Glutamatergic neuron (in vitro differentiated cells): Measurements from ENCODE around the gene MACROD2. TPM values are rescaled to one million over a fixed set of nuclear protein-coding genes. Genes with fewer than 3 reads are reported as not detected.

ENCODE experiments used
- DNase-seq: peaks from one replicate; pipeline ENCODE4 v3.0.0; 2022
- H3K27ac Mint-ChIP-seq: one replicate; pipeline ENCODE4 v1.8.0; 2020; ENCODE audit warnings: mild to moderate bottlenecking, mixed read lengths, inconsistent platforms; ENCODE audit not compliant: unreplicated experiment
- H3K27me3 Mint-ChIP-seq: one replicate; pipeline ENCODE4 v1.8.0; 2020; ENCODE audit warnings: mild to moderate bottlenecking, moderate library complexity, mixed read lengths, inconsistent platforms; ENCODE audit not compliant: unreplicated experiment
- H3K36me3 Mint-ChIP-seq: one replicate; pipeline ENCODE4 v1.8.0; 2020; ENCODE audit warnings: mild to moderate bottlenecking, mixed read lengths, inconsistent platforms; ENCODE audit not compliant: unreplicated experiment
- H3K4me1 Mint-ChIP-seq: one replicate; pipeline ENCODE4 v1.8.0; 2020; ENCODE audit warnings: mild to moderate bottlenecking, low read depth, mixed read lengths, inconsistent platforms; ENCODE audit not compliant: unreplicated experiment
- H3K4me3 Mint-ChIP-seq: one replicate; pipeline ENCODE4 v1.8.0; 2020; ENCODE audit warnings: mild to moderate bottlenecking, mixed read lengths, inconsistent platforms; ENCODE audit not compliant: unreplicated experiment
- H3K9me3 Mint-ChIP-seq: one replicate; pipeline ENCODE4 v1.8.0; 2020; ENCODE audit warnings: mild to moderate bottlenecking, moderate library complexity, mixed read lengths, inconsistent platforms; ENCODE audit not compliant: unreplicated experiment
- total RNA-seq: library from RNA; stranded (reverse); fragmentation: NEBNext Ultra II Directional; extraction: Animal tissue kit (Norgen Biotek cat#: 25700); gene quantifications from one replicate; pipeline ENCODE4 v1.2.1, GENCODE V29; 2021; ENCODE audit not compliant: unreplicated experiment
- TF ChIP-seq, protein P1 (sequence below): fragments of 200-600 bp; sonication (generic); IDR thresholded peaks from one replicate; pipeline ENCODE4 v1.5.0; 2021; ENCODE audit not compliant: partially characterized antibody, unreplicated experiment

Gene MACROD2
- total RNA-seq, 1 donor from 2014 or later = 8.7 TPM

DNA sequence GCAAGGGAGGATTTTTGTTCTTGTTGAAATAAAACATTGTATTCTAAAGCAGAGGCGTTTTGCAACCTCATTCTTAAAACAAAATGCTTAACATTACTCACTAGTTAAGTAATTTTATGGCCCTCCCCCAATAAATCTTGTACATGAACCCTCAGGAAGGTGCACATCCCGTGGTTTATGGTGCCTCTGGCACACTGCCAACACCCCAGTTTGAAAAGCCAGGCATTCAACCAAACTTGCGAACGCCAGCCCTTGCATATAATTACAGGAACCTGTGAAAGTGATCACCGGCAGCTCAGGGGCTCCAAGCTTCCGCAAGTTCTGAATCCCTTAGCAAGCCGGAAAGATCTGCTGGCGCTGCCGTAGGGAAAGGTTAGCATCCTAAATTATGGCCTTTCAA is 1451.1 kb downstream of the MACROD2 start:
- Mint-ChIP-seq H3K27me3 (no peaks in the 10 kb centered on the region), H3K4me1 (no peaks in the 10 kb centered on the region), H3K9me3 (no peaks in the 10 kb centered on the region), H3K36me3 (no peaks in the 10 kb centered on the region), H3K4me3 (no peak overlapping the region), H3K27ac (no peak overlapping the region)
- TF ChIP-seq, protein P1, sequence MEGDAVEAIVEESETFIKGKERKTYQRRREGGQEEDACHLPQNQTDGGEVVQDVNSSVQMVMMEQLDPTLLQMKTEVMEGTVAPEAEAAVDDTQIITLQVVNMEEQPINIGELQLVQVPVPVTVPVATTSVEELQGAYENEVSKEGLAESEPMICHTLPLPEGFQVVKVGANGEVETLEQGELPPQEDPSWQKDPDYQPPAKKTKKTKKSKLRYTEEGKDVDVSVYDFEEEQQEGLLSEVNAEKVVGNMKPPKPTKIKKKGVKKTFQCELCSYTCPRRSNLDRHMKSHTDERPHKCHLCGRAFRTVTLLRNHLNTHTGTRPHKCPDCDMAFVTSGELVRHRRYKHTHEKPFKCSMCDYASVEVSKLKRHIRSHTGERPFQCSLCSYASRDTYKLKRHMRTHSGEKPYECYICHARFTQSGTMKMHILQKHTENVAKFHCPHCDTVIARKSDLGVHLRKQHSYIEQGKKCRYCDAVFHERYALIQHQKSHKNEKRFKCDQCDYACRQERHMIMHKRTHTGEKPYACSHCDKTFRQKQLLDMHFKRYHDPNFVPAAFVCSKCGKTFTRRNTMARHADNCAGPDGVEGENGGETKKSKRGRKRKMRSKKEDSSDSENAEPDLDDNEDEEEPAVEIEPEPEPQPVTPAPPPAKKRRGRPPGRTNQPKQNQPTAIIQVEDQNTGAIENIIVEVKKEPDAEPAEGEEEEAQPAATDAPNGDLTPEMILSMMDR = no peak
- DNase-seq = no peak

DNA sequence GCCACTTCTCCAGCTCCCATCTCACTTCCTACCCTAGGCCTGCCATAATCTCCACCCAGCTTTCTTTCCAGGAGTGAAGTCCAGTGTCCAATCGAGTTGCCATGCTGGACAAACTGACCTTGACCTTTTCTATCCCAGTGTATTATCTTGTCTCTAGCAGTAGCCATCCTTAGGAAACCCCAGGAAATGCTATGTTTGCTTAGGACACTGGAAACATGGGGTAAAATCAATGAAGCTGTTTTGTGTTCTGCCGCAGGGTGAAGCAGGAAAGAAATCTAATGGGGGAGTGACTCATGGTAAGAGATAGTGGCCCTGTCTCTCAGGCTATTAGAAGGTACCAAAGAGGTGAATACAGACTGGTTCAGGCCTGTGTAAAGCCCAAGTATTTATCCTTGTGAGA is 1452.2 kb downstream of the MACROD2 start:
- H3K27ac Mint-ChIP-seq = no peak overlapping the region
- TF ChIP-seq, protein P1 = no peak
- H3K27me3 Mint-ChIP-seq = no peaks in the 10 kb centered on the region
- no peaks in the 10 kb centered on the region for H3K36me3 Mint-ChIP-seq
- H3K4me1 Mint-ChIP-seq = no peaks in the 10 kb centered on the region
- H3K9me3 Mint-ChIP-seq = no peaks in the 10 kb centered on the region
- H3K4me3 Mint-ChIP-seq = no peak overlapping the region
- DNase-seq = no peak

- no peak for DNase-seq
- no peak overlapping the region for H3K27ac Mint-ChIP-seq
- no peaks in the 10 kb centered on the region for H3K9me3 Mint-ChIP-seq
- H3K36me3 Mint-ChIP-seq = no peaks in the 10 kb centered on the region
- H3K4me3 Mint-ChIP-seq = no peak overlapping the region
- H3K4me1 Mint-ChIP-seq = no peaks in the 10 kb centered on the region
- no peaks in the 10 kb centered on the region for H3K27me3 Mint-ChIP-seq
- TF ChIP-seq, protein P1 = no peak
These were observed 1453.7 kb downstream of the MACROD2 start for GRCh38 chr20:15449061-15449460.

- TF ChIP-seq, protein P1 = no peak
- Mint-ChIP-seq H3K27ac (no peak overlapping the region), H3K27me3 (no peaks in the 10 kb centered on the region), H3K9me3 (no peaks in the 10 kb centered on the region), H3K4me1 (no peaks in the 10 kb centered on the region), H3K4me3 (no peak overlapping the region), H3K36me3 (no peaks in the 10 kb centered on the region)
- no peak for DNase-seq
These were observed 1455.9 kb downstream of the MACROD2 start for GRCh38 chr20:15451241-15451640.

GRCh38 chr20:15455279-15455678 is 1460.0 kb downstream of the MACROD2 start:
- Mint-ChIP-seq H3K36me3 (no peaks in the 10 kb centered on the region), H3K4me1 (no peaks in the 10 kb centered on the region), H3K27me3 (no peaks in the 10 kb centered on the region), H3K4me3 (no peak overlapping the region), H3K27ac (no peak overlapping the region), H3K9me3 (no peaks in the 10 kb centered on the region)
- TF ChIP-seq, protein P1 = no peak
- no peak for DNase-seq
